RWPE1 (cell line): ENCODE measurements around the gene GPR152.

Experiments used
- CTCF ChIA-PET: fragments of 350-600 bp; sonication (Branson Sonifier 250); formaldehyde crosslinking; extraction: SDS; loops from one replicate; lab custom pipeline; 2021; lab: Yijun Ruan, JAX
- POLR2A ChIA-PET: fragments of 400-600 bp; formaldehyde crosslinking; extraction: SDS; loops from one replicate; lab custom pipeline; 2020; ENCODE audit warnings: antibody characterized with exemption; ENCODE audit not compliant: low non-redundant PET; lab: Yijun Ruan, JAX
- DNase-seq: peaks from one replicate; pipeline ENCODE4 v3.0.0; 2012; ENCODE audit warnings: low spot score
- H3K27ac ChIP-seq: fragments of 450-650 bp; 2 replicates; pipeline ENCODE4 v1.5.1; 2017
- TF ChIP-seq, protein P1 (sequence below): fragments of 450-650 bp; conservative IDR thresholded peaks from 2 replicates; pipeline ENCODE4 v1.5.1; 2017; ENCODE audit warnings: low read depth, mild to moderate bottlenecking

The GPR152 gene

GRCh38 chr11:67415501-67416304 is 36.8 kb downstream of the GPR152 start, which contains the start of gene CARNS1:
CARNS1 (plus strand) TSS chr11:67415678; CDS start chr11:67416200, 522 bp downstream.
- ChIA-PET POLR2A (no interaction called here), CTCF (interaction anchor here (0.5 kb wide), 1 partner anchor 36 kb away, joined by 3 read pairs; no protein-coding TSS in a partner anchor)
- H3K27ac ChIP-seq = peak within 1 kb of the TSS; percentile 83
- no peak for DNase-seq
- TF ChIP-seq, protein P1, sequence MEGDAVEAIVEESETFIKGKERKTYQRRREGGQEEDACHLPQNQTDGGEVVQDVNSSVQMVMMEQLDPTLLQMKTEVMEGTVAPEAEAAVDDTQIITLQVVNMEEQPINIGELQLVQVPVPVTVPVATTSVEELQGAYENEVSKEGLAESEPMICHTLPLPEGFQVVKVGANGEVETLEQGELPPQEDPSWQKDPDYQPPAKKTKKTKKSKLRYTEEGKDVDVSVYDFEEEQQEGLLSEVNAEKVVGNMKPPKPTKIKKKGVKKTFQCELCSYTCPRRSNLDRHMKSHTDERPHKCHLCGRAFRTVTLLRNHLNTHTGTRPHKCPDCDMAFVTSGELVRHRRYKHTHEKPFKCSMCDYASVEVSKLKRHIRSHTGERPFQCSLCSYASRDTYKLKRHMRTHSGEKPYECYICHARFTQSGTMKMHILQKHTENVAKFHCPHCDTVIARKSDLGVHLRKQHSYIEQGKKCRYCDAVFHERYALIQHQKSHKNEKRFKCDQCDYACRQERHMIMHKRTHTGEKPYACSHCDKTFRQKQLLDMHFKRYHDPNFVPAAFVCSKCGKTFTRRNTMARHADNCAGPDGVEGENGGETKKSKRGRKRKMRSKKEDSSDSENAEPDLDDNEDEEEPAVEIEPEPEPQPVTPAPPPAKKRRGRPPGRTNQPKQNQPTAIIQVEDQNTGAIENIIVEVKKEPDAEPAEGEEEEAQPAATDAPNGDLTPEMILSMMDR = no peak

GRCh38 chr11:67413266-67413849 is 39.2 kb downstream of the GPR152 start:
- no peak for DNase-seq
- CTCF ChIA-PET = interaction anchor here (0.5 kb wide), 1 partner anchor 11 kb away, joined by 5 read pairs; no protein-coding TSS in a partner anchor
- TF ChIP-seq, protein P1 = no peak
- no peak overlapping the region for H3K27ac ChIP-seq
- POLR2A ChIA-PET = interaction anchor here (0.8 kb wide), 1 partner anchor 12 kb away, joined by 3 read pairs; the partner anchor contains the start of gene PPP1CA

GRCh38 chr11:67412495-67413179 is 39.9 kb downstream of the GPR152 start:
- ChIA-PET CTCF (interaction anchor here (0.5 to 0.6 kb wide), 2 partner anchors 8 to 11 kb away, joined by 3 read pairs; no protein-coding TSS in a partner anchor), POLR2A (interaction anchor here (0.8 kb wide), 1 partner anchor 11 kb away, joined by 3 read pairs; the partner anchor contains the start of gene PPP1CA)
- DNase-seq = no peak
- TF ChIP-seq, protein P1 = no peak
- H3K27ac ChIP-seq = no peak overlapping the region

DNA sequence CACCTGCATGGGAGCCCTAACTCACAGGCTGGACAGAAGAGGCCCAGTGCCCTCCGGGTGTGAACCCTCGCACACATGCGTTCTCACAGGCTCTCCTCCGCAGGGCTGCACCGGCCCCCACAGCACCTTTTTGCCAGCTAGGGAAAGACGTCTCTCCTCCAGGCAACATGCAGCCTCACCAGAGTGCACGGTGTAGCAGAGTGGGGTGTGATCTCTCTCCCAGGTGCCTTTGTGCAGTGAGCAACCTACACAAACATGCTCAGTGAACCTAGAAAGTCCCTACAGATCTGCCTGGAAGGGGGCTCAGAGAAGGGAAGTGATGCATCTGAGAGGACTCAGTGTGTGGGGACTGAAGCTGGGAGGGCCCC is 40.8 kb downstream of the GPR152 start:
- TF ChIP-seq, protein P1 = no peak
- ChIA-PET CTCF (interaction anchor here (0.5 to 0.6 kb wide), 2 partner anchors 7 to 12 kb away, joined by 3 read pairs; no protein-coding TSS in a partner anchor), POLR2A (no interaction called here)
- DNase-seq = no peak
- no peak overlapping the region for H3K27ac ChIP-seq

- ChIA-PET POLR2A (no interaction called here), CTCF (no interaction called here)
- H3K27ac ChIP-seq = no peak overlapping the region
- TF ChIP-seq, protein P1 = no peak
- no peak for DNase-seq
These were observed 41.3 kb downstream of the GPR152 start for GRCh38 chr11:67410984-67411784.
